ENCODE measurements around the gene HMGXB3.

HMGXB3 gene

GRCh38 chr5:150054569-150054968 lies 54.0 kb downstream of the HMGXB3 start:
- DNase-seq, result no peak

- DNase-seq, result no peak
Observed at GRCh38 chr5:150055326-150056074, 55.0 kb downstream of the HMGXB3 start.

- DNase-seq, result no peak
Observed at GRCh38 chr5:150056075-150056443, 55.5 kb downstream of the HMGXB3 start.

GRCh38 chr5:150057052-150057451 lies 56.5 kb downstream of the HMGXB3 start:
- DNase-seq, result no peak

GRCh38 chr5:150057511-150057910 lies 57.0 kb downstream of the HMGXB3 start:
- DNase-seq, result no peak

- no peak for DNase-seq
Observed at GRCh38 chr5:150057996-150058395, 57.5 kb downstream of the HMGXB3 start.

- DNase-seq, result no peak
Observed at GRCh38 chr5:150058480-150059126, 58.1 kb downstream of the HMGXB3 start.

GRCh38 chr5:150059623-150060022 lies 59.1 kb downstream of the HMGXB3 start:
- no peak for DNase-seq

GRCh38 chr5:150060471-150060870 lies 59.9 kb downstream of the HMGXB3 start:
- DNase-seq, result no peak

- DNase-seq, result no peak
Observed at GRCh38 chr5:150061538-150061995, 61.0 kb downstream of the HMGXB3 start.

GRCh38 chr5:150062216-150062922 lies 61.8 kb downstream of the HMGXB3 start:
- DNase-seq, result no peak

GRCh38 chr5:150063638-150064037 lies 63.1 kb downstream of the HMGXB3 start:
- no peak for DNase-seq

GRCh38 chr5:150064681-150065220 lies 64.2 kb downstream of the HMGXB3 start:
- no peak for DNase-seq

- no peak for DNase-seq
Observed at GRCh38 chr5:150065346-150065745, 64.8 kb downstream of the HMGXB3 start.

GRCh38 chr5:150065886-150066285 lies 65.3 kb downstream of the HMGXB3 start:
- no peak for DNase-seq

GRCh38 chr5:150066436-150066835 lies 65.9 kb downstream of the HMGXB3 start:
- no peak for DNase-seq

GRCh38 chr5:150066901-150067396 lies 66.4 kb downstream of the HMGXB3 start:
- DNase-seq, result no peak

- DNase-seq, result no peak
Observed at GRCh38 chr5:150067405-150067960, 66.9 kb downstream of the HMGXB3 start.

GRCh38 chr5:150068071-150068470 lies 67.5 kb downstream of the HMGXB3 start:
- DNase-seq, result no peak

GRCh38 chr5:150068472-150068871 lies 67.9 kb downstream of the HMGXB3 start:
- no peak for DNase-seq

- DNase-seq, result no peak
Observed at GRCh38 chr5:150068961-150069645, 68.6 kb downstream of the HMGXB3 start.
